KG1 (cell line): ENCODE results near the gene FIGNL1.

Experiments
- DNase-seq: peaks from one replicate; lab custom pipeline; 2025; lab: John Stamatoyannopoulos, UW

The FIGNL1 gene

DNA sequence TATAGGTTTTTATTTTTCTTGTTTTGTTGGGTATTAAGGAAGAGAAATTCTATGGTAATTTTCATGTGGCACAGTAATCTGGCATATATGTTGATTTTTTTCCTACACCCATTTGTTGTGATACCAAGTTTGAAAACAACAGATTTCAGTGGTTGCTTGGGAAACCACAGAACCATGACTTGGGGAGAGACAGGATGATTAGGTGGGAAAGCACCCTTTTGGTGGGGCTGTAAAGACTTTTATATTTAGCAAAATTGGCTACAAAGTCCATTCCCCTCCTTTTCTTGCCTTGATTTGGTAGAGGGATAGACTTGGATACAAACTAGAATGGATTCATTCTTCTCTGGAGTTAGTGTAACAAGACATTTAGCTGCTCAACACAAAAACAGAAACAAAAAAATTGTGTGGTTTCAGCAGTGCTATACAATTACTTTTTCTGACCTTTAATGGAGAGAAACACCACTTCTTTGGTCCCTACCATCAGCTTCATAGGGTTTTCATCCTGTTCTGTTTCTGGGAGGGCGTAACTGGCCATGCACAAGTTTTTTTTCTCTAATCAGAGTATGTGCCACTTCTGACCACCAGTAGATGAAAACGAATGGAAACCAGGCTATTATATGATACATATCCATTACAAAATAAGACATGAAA, 52.7 kb downstream of the FIGNL1 start:
- no peak for DNase-seq

GRCh38 chr7:50396856-50397255, 53.3 kb downstream of the FIGNL1 start:
- DNase-seq: no peak

DNA sequence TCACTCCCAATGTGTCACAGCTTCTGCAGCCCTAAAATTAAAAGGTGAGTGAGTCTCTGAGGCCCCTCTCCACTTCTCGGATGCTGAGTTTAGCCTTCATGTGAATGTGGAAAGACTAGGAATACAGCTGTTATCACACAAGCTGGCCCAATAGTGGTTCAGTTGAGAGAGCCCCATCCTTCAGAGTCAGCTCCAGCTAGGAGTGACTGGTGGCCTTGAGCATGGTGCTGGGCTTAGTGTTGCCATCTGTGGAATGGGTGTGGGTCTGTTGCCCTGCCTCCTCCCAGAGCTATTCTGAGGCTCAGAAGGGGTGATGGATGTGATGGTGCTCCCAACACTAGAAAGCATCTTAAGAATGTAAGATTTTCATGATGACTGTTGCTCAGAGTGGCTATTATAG, 55.8 kb downstream of the FIGNL1 start:
- no peak for DNase-seq
